HG03565 (cell line): Measurements from ENCODE around the gene KCTD4.
"Not testable (repeated sequence)": the region's sequence is repeated elsewhere in the genome, so short reads cannot be mapped to it uniquely, and the experiment has no call there.

ENCODE experiments used
- ATAC-seq: cut with Tn5 transposase; IDR thresholded peaks from one replicate; pipeline ENCODE4 v1.9.1; 2021; ENCODE audit warnings: mild to moderate bottlenecking, moderate library complexity; ENCODE audit not compliant: unreplicated experiment

The KCTD4 gene

DNA sequence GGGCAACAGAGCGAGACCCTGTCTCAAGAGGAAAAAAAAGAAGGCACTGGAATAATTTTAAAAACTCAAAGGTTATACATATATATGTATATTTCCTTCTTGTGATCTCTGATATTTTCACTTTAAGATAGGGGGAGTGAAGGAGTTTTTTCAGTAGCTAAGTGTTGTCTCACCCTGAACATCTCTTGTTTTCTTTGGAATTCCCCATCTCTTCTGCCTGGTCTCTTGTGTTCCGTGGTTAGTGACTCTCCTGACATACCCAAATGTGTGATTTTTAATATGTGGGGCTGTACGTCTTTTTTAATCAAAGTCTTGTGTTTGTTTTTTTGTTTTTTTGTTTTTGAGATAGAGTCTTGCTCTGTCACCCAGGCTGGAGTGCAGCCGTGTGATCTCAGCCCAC, 15.3 kb upstream of the KCTD4 start:
- no peak for ATAC-seq

- no peak for ATAC-seq
Measured at GRCh38 chr13:45215392-45216077, 14.7 kb upstream of the KCTD4 start.

GRCh38 chr13:45209229-45209628, 8.4 kb upstream of the KCTD4 start:
- ATAC-seq, result no peak

GRCh38 chr13:45208132-45208531, 7.3 kb upstream of the KCTD4 start:
- ATAC-seq, result no peak

GRCh38 chr13:45207319-45207718, 6.5 kb upstream of the KCTD4 start:
- ATAC-seq, result no peak

DNA sequence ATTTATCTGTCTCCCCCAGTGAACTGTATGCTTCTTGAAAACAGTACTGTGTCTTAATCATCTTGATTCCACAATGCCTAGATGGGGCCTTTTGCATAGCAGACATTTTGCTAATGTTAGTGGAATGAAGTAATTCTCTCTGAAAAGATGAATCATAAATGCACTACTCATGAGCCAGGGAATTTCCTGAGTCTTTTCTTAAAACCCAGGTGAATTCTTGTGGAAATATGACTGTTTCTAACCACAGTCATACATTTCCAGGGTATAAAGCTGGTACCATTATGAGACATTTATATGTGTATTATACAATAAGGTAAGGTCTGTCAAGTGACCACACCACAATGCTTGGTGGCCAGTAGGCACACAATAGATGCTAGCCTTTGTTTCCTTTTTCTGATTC, 5.5 kb upstream of the KCTD4 start:
- peak; percentile 68 for ATAC-seq

DNA sequence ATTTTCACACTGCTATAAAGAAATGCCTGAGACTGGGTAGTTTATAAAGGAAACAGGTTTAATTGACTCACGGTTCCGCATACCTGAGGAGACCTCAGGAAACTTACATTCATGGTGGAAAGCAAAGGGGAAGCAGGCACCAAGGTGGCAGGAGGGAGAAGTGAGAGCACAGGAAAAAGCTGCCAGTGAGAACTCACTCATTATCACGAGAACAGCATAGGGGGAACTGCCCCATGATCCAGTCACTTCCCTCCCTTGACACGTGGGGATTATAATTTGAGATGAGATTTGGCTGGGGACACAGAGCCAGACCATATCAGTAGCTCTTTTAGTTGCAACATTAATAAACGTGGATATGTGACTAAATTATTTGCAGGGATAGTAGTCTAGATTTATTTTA, 4.3 kb upstream of the KCTD4 start:
- no peak for ATAC-seq

DNA sequence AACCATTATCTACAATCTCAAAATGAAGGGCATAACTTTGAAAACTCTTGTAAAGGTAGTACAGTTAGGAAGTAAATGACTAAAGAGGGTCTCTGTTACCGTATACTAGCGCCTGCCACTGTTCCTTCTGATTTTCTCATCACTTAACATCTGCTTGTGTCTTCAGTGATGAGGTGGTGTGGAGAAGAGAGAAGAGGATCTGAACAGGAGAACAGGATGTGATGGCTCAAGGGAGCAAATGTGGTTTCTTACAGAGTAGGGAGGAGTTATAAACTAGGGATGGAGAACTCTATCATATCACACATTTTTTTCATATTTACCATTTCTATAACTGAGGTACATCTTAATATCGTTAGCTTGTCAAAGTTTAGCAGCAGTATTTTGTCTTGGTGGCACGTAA, 1.1 kb downstream of the KCTD4 start:
- no peak for ATAC-seq

DNA sequence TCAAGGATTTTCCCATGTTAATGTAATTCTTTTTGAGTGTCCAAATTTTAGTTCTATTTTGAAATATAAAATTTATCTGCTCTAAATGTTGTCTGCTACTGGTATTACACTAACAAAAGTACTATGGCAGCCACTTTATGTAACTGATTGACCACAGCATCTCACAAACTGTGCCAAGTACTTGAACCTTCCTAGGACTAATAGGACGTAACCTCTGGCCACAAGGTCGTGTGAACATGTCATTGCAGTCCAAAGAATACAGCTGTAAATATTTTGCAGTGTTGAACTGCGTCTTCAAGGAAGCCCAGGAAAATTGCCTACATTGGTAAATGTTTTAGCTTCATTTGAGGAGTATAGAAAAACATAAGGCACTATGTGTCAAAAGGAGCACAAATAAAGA, 1.9 kb downstream of the KCTD4 start:
- no peak for ATAC-seq

- ATAC-seq, result no peak
Measured at GRCh38 chr13:45198041-45198440, 2.8 kb downstream of the KCTD4 start.

DNA sequence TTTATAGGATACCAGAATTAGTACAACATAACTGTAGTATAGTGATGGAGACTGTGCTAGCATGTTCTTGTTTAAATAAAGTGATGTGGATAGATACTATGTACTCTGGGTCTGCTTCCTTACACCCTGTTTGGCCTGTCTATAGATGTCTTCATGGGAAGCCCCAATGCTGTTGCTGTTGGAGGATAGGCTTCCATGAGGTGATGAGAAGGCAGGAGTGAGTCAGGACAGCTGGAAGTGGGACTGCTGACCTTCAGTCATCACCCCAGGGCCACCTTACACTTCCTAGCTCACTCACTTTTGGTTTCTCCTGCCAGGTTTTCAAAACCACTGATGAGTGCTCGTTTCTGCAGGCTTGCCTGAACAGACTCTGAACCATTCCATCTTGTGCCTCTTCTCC, 4.2 kb downstream of the KCTD4 start:
- ATAC-seq, result no peak

DNA sequence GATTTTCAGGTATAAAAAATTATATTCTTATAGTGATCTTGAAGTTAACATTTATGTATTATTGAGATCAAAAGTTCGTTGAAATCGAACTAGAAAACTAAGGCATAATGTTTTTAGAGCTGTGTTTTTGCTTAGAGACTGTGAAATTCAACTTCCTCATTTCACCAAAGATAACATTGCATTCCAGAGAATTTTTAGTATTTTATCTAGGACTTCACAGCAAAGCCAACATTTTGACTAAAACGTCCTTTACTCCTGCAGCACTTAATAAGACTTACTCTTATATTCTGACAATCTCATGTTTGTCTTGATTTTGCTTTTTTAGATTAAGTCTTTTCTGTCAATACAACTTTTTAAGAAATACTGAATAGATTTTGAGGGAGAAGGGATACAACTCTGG, 4.7 kb downstream of the KCTD4 start:
- ATAC-seq, result no peak

DNA sequence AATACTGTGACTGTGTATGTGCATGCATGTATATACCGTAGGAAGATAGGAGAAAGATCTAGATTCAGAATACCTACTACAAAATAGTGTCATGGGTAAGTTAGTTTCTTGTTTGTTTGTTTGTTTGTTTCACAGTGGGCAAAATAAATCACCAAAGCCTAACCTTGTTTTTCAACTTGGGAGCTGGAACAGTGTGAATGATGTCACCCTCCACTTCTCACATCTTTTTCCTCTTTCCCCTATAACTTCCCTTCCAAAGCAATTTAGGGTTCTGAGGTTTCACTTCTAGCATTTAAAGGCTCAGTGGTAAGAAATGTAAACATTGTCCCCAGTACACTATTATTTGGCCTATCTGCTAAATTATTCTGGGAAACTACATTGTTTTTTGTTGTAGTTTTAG, 5.4 kb downstream of the KCTD4 start:
- ATAC-seq, result no peak

DNA sequence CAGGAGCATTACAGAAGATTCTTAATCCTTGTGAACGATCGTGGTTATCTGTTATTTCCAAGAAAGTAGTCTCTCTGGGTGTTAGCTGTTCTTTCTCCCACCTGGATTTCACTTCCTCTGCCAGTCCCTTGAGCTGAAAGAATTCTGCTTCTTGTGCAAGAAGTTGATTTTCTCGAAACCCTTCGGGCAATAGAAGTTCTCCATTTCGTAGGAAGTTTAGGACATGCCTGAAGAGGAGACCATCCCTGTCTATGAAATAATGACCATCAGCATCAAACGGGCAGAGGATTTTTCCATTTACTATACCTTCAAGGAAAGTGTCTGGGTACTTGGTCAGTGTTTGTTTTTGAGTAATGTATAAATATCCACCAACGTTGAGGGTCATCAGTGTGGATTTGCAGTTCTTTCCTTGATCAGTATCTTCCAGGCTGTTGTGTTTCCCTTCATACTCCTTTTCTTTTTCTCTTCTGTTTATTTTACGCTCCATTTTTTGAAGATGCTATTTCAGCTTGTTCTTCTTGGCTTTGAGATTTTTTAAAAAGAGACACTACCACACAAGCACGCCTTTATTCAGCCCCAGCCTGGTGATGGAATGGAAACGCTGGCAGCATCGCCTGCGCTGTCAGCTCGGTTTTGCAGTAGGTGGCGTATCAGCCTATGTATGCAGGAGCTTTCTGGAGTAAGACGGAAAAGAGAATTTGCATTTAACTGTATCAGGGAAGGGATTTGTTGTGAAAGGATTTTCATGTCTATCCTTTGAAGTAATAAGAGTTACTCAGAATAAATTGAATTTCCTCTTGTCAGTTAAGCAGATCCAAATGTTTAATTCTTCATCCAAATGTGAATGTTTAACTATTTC, 6.5 kb downstream of the KCTD4 start:
- no peak for ATAC-seq

GRCh38 chr13:45191874-45192273, 9.0 kb downstream of the KCTD4 start:
- no peak for ATAC-seq

DNA sequence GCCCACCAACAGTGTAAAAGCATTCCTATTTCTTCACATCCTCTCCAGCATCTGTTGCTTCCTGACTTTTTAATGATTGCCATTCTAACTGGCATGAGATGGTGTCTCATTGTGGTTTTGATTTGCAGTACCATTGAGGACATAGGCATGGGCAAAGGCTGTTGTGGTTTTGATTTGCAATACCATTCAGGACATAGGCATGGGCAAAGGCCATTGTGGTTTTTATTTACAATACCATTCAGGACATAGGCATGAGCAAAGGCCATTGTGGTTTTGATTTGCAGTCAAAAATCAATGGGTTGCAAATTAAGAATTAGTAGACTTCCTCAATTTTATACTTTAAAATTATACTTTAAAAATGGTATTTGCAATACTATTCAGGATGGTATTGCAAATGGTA, 11.3 kb downstream of the KCTD4 start:
- ATAC-seq, result not testable (repeated sequence)

- not testable (repeated sequence) for ATAC-seq
Measured at GRCh38 chr13:45189077-45189476, 11.8 kb downstream of the KCTD4 start.

DNA sequence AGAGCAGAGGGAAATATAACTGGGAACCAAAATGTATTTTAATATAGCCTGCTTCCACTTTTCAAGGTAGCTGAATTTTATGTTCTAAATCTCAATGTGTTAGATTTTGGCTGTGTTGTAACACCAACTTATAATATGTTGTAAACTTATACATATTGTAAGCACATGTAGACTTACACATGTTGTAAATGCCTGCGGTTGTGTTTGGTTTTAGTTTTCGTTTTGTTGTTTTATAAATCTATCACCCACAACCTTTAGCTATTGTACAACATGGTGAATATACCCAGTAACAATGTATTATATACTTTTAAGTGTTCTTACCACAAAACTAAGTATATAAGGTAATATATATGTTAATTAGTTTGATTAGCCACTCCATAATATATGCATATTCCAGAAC, 15.6 kb downstream of the KCTD4 start:
- no peak for ATAC-seq

DNA sequence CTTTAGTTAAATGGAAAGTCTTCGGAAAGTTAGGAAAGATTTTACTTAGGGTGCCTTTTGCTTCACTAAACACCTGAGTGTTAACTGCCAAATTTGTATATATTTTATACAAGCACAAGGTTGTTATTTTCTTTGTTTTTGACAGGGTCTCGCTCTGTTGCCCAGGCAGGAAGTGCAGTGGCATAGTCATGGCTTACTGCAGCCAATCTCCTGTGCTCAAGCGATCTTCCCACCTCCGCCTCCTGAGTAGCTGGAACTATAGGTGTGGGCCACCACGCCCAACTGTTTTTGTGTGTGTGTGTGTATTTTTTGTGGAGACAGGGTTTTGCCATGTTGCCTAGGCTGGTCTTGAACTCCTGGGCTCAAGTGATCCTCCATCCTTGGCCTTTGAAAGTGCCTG, 16.2 kb downstream of the KCTD4 start:
- ATAC-seq, result no peak

- ATAC-seq, result no peak
Measured at GRCh38 chr13:45180713-45181601, 19.9 kb downstream of the KCTD4 start.

DNA sequence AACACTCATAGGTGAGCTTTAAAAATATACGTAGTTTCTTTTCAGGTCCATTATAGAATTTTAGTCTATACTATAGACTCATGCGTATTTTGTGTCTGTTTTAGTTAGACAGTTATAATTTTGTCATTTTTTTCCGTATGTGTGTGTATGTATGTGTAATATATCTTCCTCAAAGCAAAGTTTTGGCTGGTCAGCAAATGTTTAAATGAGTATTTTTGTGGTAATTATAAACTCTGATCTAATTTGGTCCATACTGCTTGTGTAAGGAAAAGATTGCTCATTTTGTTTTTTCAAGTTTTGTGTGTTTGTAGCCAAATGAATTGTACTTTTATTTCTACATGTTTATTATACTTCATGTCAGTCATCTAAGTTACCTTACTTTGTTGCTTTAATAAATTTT, 20.5 kb downstream of the KCTD4 start:
- ATAC-seq, result no peak
